Esophagus muscularis mucosa (tissue), 4 donors: ENCODE data around the gene LDLRAD3.

Source experiments
- CTCF ChIP-seq, 3 experiments: fragments of 200-600 bp in 2 of 3; fragments of 450-650 bp in 1 of 3; sonication (generic) in 2 of 3; IDR thresholded peaks; one replicate each; pipeline ENCODE4 v1.5.1; 2017 to 2019; ENCODE audit warnings: antibody characterized with exemption in 3 of 3, mild to moderate bottlenecking in 2 of 3, moderate library complexity in 1 of 3
- EP300 ChIP-seq: sonication (generic); formaldehyde crosslinking; IDR thresholded peaks from one replicate; pipeline ENCODE4 v1.6.1; 2017; ENCODE audit warnings: antibody characterized with exemption
- POLR2AphosphoS5 ChIP-seq, 2 donors: sonication (generic); formaldehyde crosslinking; IDR thresholded peaks; one replicate each; pipeline ENCODE4 v1.6.1; 2017; ENCODE audit warnings: antibody characterized with exemption in 2 of 2

DNA sequence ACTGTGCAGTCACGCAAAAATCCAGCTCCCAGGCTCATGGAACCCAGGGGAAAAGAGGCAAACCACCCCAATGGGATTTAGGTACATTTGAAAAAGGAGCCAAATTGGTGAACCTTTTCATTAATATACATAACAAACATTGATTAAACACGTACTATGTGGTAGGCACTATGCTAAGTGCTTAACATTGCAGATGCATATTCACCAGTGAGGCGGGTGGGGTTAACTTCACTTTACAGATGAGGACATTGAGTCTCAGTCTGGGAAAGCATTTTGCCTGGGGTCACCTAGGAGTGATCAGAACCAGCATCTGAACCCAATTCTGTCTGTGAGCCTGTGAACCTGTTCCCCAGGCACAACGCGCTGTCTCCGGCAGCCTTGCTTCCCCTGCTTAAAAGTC, 199.0 kb downstream of the LDLRAD3 start:
- TF ChIP-seq EP300 (no peak), CTCF (IDR thresholded peaks at IDR 0.05) (no peak), POLR2AphosphoS5 (IDR thresholded peaks at IDR 0.05) (no peak)
